GM12878 (cell line): ENCODE measurements around the gene ALG12. TPM values are rescaled to one million over a fixed set of nuclear protein-coding genes. Genes with fewer than 3 reads are reported as not detected.

Experiments
- ATAC-seq: fragments of 200-7000 bp; cut with Tn5 transposase; 3 replicates; pipeline ENCODE4 v1.9.1; 2020; ENCODE audit warnings: mild to moderate bottlenecking, moderate library complexity
- BruUV-seq: library from RNA; stranded (reverse); fragments of 400-500 nt; replicated peaks from 2 replicates; lab custom pipeline; 2021; lab: Mats Ljungman, UMichigan
- CTCF ChIA-PET: fragments of 300-600 bp; sonication (Branson Sonifier 250); formaldehyde crosslinking; extraction: SDS; loops from one replicate; lab custom pipeline; 2021; ENCODE audit warnings: inconsistent platforms; lab: Yijun Ruan, JAX
- POLR2A ChIA-PET: fragments of 350-600 bp; formaldehyde crosslinking; extraction: SDS; loops from one replicate; lab custom pipeline; 2021; ENCODE audit warnings: inconsistent platforms; lab: Charles Lee
- RAD21 ChIA-PET: fragments of 300-600 bp; sonication (Branson Sonifier 250); formaldehyde crosslinking; loops from one replicate; lab custom pipeline; 2023; ENCODE audit warnings: antibody characterized with exemption; ENCODE audit not compliant: unreplicated experiment; lab: Charles Lee
- SMC1A ChIA-PET: fragments of 300-600 bp; sonication (Branson Sonifier 250); formaldehyde crosslinking; loops from one replicate; lab custom pipeline; 2023; ENCODE audit not compliant: unreplicated experiment, uncharacterized antibody; lab: Charles Lee
- DNase-seq: peaks from one replicate; pipeline ENCODE4 v3.0.0-alpha.2; 2011; ENCODE audit warnings: low read depth, low spot score
- FAIRE-seq: peaks from 3 replicates; lab custom pipeline; 2011; peaks lifted over from hg19 to GRCh38; lab: Jason Lieb, UNC
- H2AFZ ChIP-seq: 2 replicates; pipeline ENCODE4 v1.6.0; 2011; ENCODE audit warnings: low read depth, low read length, control low read depth; ENCODE audit not compliant: control insufficient read depth
- H3K27ac ChIP-seq: 2 replicates; pipeline ENCODE4 v1.5.1; 2011; ENCODE audit warnings: control low read depth; ENCODE audit not compliant: control insufficient read depth, insufficient read depth
- H3K27me3 ChIP-seq, 2 experiments: replicated peaks in 1 of 2; 2 replicates each; pipeline versions ENCODE4 v1.6.0 to v1.6.1; 2011; ENCODE audit warnings: low read length in 1 of 2; ENCODE audit not compliant: control insufficient read depth in 2 of 2, insufficient read depth in 2 of 2
- H3K36me3 ChIP-seq, 2 experiments: 2 replicates each; pipeline ENCODE4 v1.5.1; 2011; ENCODE audit warnings: low read length in 1 of 2; ENCODE audit not compliant: control insufficient read depth in 2 of 2, insufficient read depth in 2 of 2
- H3K4me1 ChIP-seq: 2 replicates; pipeline ENCODE4 v1.6.1; 2011; ENCODE audit warnings: mild to moderate bottlenecking, low read length, moderate library complexity, mixed read lengths; ENCODE audit not compliant: control insufficient read depth, insufficient read depth
- H3K4me2 ChIP-seq: 2 replicates; pipeline ENCODE4 v1.6.0; 2011; ENCODE audit warnings: control low read depth; ENCODE audit not compliant: control insufficient read depth, insufficient read depth
- H3K4me3 ChIP-seq: fragments of 200-600 bp; sonication (generic); 2 replicates; pipeline ENCODE4 v1.5.1; 2016
- H3K79me2 ChIP-seq: 2 replicates; pipeline ENCODE4 v1.6.0; 2011; ENCODE audit warnings: low read length; ENCODE audit not compliant: control insufficient read depth, insufficient read depth
- H3K9ac ChIP-seq: 2 replicates; pipeline ENCODE4 v1.8.0; 2011; ENCODE audit warnings: low read length, control low read depth, mixed read lengths; ENCODE audit not compliant: control insufficient read depth, insufficient read depth
- H3K9me3 ChIP-seq: replicated peaks from 3 replicates; pipeline ENCODE4 v1.5.1; 2011; ENCODE audit warnings: mild to moderate bottlenecking, low read length; ENCODE audit not compliant: control insufficient read depth, insufficient read depth
- H4K20me1 ChIP-seq: 2 replicates; pipeline ENCODE4 v1.6.0; 2011; ENCODE audit not compliant: control insufficient read depth, insufficient read depth
- BCLAF1 ChIP-seq: fragments of 450-650 bp; IDR thresholded peaks from 2 replicates; pipeline ENCODE4 v1.6.1; 2017; ENCODE audit warnings: antibody characterized with exemption, mild to moderate bottlenecking, moderate library complexity
- EZH2 ChIP-seq: IDR thresholded peaks from 2 replicates; pipeline ENCODE4 v1.6.1; 2012; ENCODE audit warnings: low read depth, mild to moderate bottlenecking, control low read depth, inconsistent platforms, low read length, borderline replicate concordance; ENCODE audit not compliant: control insufficient read depth
- HDAC2 ChIP-seq: fragments of 200-600 bp; sonication (generic); IDR thresholded peaks from 2 replicates; pipeline ENCODE4 v1.6.1; 2017
- PAX5 ChIP-seq: IDR thresholded peaks from 2 replicates; pipeline ENCODE4 v1.6.1; 2011; ENCODE audit warnings: low read depth, low read length, borderline replicate concordance
- PML ChIP-seq: IDR thresholded peaks from 2 replicates; pipeline ENCODE4 v1.6.1; 2012; ENCODE audit warnings: low read length, inconsistent platforms
- RUNX3 ChIP-seq: IDR thresholded peaks from 2 replicates; pipeline ENCODE4 v1.6.1; 2012; ENCODE audit warnings: low read length, inconsistent platforms
- SREBF2 ChIP-seq: IDR thresholded peaks from 2 replicates; pipeline ENCODE4 v1.6.1; 2012; ENCODE audit warnings: mild to moderate bottlenecking, low read length
- TCF3 ChIP-seq: IDR thresholded peaks from 2 replicates; pipeline ENCODE4 v1.6.1; 2012; ENCODE audit warnings: low read depth, mild to moderate bottlenecking, low read length, borderline replicate concordance; ENCODE audit not compliant: insufficient read depth
- ZNF274 ChIP-seq: IDR thresholded peaks from one replicate; pipeline ENCODE4 v1.8.0; 2011; ENCODE audit not compliant: insufficient read length, insufficient read depth
- WGBS: methylation state at CpG from one replicate; pipeline ENCODE4 v1.1.6; 2016; ENCODE audit warnings: low lambda C conversion rate; ENCODE audit not compliant: insufficient replicate concordance, insufficient coverage; ENCODE audit errors: missing lambda C conversion rate; 5-methylcytosine and 5-hydroxymethylcytosine counted together
- in situ Hi-C: fragments of 300-500 bp; cut with MboI; formaldehyde crosslinking; loops from 9 replicates; pipeline ENCODE4 v1.14.3; 2018; ENCODE audit warnings: mixed read lengths
- intact Hi-C: fragments of 100-400 bp; cut with micrococcal nuclease; formaldehyde crosslinking; loops from one replicate; pipeline ENCODE4 v1.14.2; 2022; ENCODE audit not compliant: unreplicated experiment
- polyA plus RNA-seq, 11 experiments: library from polyadenylated mRNA; depleted of rRNA in 4 of 11; unstranded in 6 of 11; stranded (reverse) in 5 of 11; fragments of >200 nt; fragmentation: Nextera tagmentation in 4 of 11; fragmentation: Illumina TruSeq in 1 of 11; extraction: Ambion mirVana in 4 of 11; extraction: Trizol in 1 of 11; gene quantifications; 1 replicate in 1 of 11; 2 replicates in 10 of 11; pipeline versions ENCODE4 v1.2.1 to v1.2.3, GENCODE V29; 2011 to 2016; ENCODE audit warnings: inconsistent platforms in 2 of 11, missing spikeins in 2 of 11, low read depth in 1 of 11
- total RNA-seq, 4 experiments: library from RNA; depleted of rRNA in 3 of 4; stranded (reverse); fragments of >200 nt in 3 of 4; fragmentation: Illumina TruSeq in 1 of 4; extraction: Trizol in 1 of 4; gene quantifications; 2 replicates each; pipeline versions ENCODE4 v1.2.1 to v1.2.3, GENCODE V29; 2013 to 2021

ALG12 gene
- total and polyA plus RNA-seq, 10 of the 15 experiments (the other 5 are each of a cell fraction or from before 2014, with no cell fraction given), result 0.22 to 23.4 (median 6.6) TPM

GRCh38 chr22:49900441-49901230, 17.6 kb downstream of the ALG12 start (continued):
- TF ChIP-seq PAX5 (no peak), BCLAF1 (no peak), PML (no peak)
- TF ChIP-seq, all 136 proteins: peak for 0

- ChIA-PET RAD21 (no interaction called here), SMC1A (no interaction called here), POLR2A (interaction anchor here (1.1 kb wide), 1 partner anchor 45 kb away, joined by 3 read pairs; no protein-coding TSS in a partner anchor), CTCF (no interaction called here)
- Histone ChIP-seq H3K27me3 (no peaks in the 10 kb centered on the region), H3K27ac (no peak overlapping the region), H3K4me2 (no peak overlapping the region), H2AFZ (no peak overlapping the region), H3K4me1 (no peaks in the 10 kb centered on the region), H4K20me1 (no peaks in the 10 kb centered on the region), H3K36me3 (peaks cover 3 to 15% of the 10 kb centered on the region in 2 experiments), H3K9me3 (no peaks in the 10 kb centered on the region; the same call in 2 of the 3 replicates), H3K79me2 (no peaks in the 10 kb centered on the region), H3K9ac (no peak overlapping the region), H3K4me3 (no peak overlapping the region)
- TF ChIP-seq HDAC2, result no peak
- no peak for TF ChIP-seq TCF3
- TF ChIP-seq ZNF274, result no peak
- no peak for TF ChIP-seq EZH2
- TF ChIP-seq RUNX3, result 0 out of 2 replicates have a peak, but pooled peaks have one; percentile 11
- TF ChIP-seq SREBF2, result no peak
- ATAC-seq, result peak; percentile 73
- BruUV-seq, result no TSS peak
- intact Hi-C loops, result no loop called here
- WGBS, result 53% methylated on average over 6 of the region's 6 CpGs
- DNase-seq, result no peak
- no peak for FAIRE-seq
- in situ Hi-C loops, result no loop called here
Observed at GRCh38 chr22:49899530-49899929, 18.7 kb downstream of the ALG12 start.
